K562 (cell line): ENCODE data around the gene NT5C. TPM values are rescaled to one million over a fixed set of nuclear protein-coding genes. Genes with fewer than 3 reads are reported as not detected.
A peak's percentile ranks its signal among the peaks of the same experiment; 100 is the strongest.

Experiments used
- DMBX1 ChIP-seq: fragments of 250-450 bp; sonication (Bioruptor Pico); IDR thresholded peaks from 2 replicates; pipeline ENCODE4 v1.8.0; 2022; ENCODE audit warnings: inconsistent platforms, mild to moderate bottlenecking, moderate library complexity, borderline replicate concordance
- E2F5 ChIP-seq: sonication (generic); formaldehyde crosslinking; IDR thresholded peaks from 2 replicates; pipeline ENCODE4 v1.8.0; 2022; ENCODE audit warnings: mild to moderate bottlenecking, missing genetic modification reagents
- GATAD2A ChIP-seq: fragments of 450-650 bp; IDR thresholded peaks from 2 replicates; pipeline ENCODE4 v1.6.1; 2017
- HDAC1 ChIP-seq, 2 experiments: fragments of 450-650 bp; IDR thresholded peaks; 2 replicates each; pipeline ENCODE4 v1.6.1; 2016 to 2017; ENCODE audit warnings: inconsistent platforms in 1 of 2, mild to moderate bottlenecking in 1 of 2, moderate library complexity in 1 of 2
- MYBL2 ChIP-seq, 2 experiments: fragments of 450-650 bp in 1 of 2; sonication (generic) in 1 of 2; formaldehyde crosslinking in 1 of 2; IDR thresholded peaks; 2 replicates each; pipeline versions ENCODE4 v1.6.1 to v1.8.1; 2017 to 2022; ENCODE audit warnings: borderline replicate concordance in 1 of 2, inconsistent platforms in 1 of 2, low read depth in 1 of 2, mild to moderate bottlenecking in 1 of 2, missing genetic modification reagents in 1 of 2, moderate library complexity in 1 of 2
- NCOR1 ChIP-seq: fragments of 450-650 bp; IDR thresholded peaks from 2 replicates; pipeline ENCODE4 v1.6.1; 2016; ENCODE audit warnings: mild to moderate bottlenecking, moderate library complexity
- NUFIP1 ChIP-seq: fragments of 450-650 bp; IDR thresholded peaks from 2 replicates; pipeline ENCODE4 v1.6.1; 2018; ENCODE audit not compliant: partially characterized antibody
- PHF21A ChIP-seq: fragments of 450-650 bp; IDR thresholded peaks from 2 replicates; pipeline ENCODE4 v1.6.1; 2017; ENCODE audit warnings: low read depth, borderline replicate concordance
- RCOR1 ChIP-seq, 2 experiments: IDR thresholded peaks; 2 replicates each; pipeline ENCODE4 v1.6.1; 2012; ENCODE audit warnings: low read depth in 2 of 2, low read length in 2 of 2, borderline replicate concordance in 1 of 2, improper control_type of control experiment in 1 of 2
- SMARCC2 ChIP-seq: fragments of 450-650 bp; IDR thresholded peaks from 2 replicates; pipeline ENCODE4 v1.6.1; 2017; ENCODE audit warnings: antibody characterized with exemption, moderate library complexity, mild to moderate bottlenecking, low read depth
- SRF ChIP-seq, 2 experiments: fragments of 250-450, 450-650 bp in 1 of 2; sonication (Bioruptor Pico) in 1 of 2; sonication (generic) in 1 of 2; formaldehyde crosslinking; IDR thresholded peaks; 2 replicates each; pipeline versions ENCODE4 v1.5.0 to v1.5.1; 2020 to 2022; ENCODE audit warnings: mild to moderate bottlenecking in 1 of 2, missing genetic modification reagents in 1 of 2
- TBL1XR1 ChIP-seq, 2 experiments: IDR thresholded peaks; 2 replicates each; pipeline ENCODE4 v1.6.1; 2012; ENCODE audit warnings: improper control_type of control experiment in 2 of 2, low read length in 2 of 2, mild to moderate bottlenecking in 1 of 2
- TOE1 ChIP-seq, 2 experiments: fragments of 450-650 bp in 1 of 2; sonication (generic) in 1 of 2; formaldehyde crosslinking in 1 of 2; IDR thresholded peaks; 2 replicates each; pipeline versions ENCODE4 v1.7.1 to v1.8.0; 2016 to 2022; ENCODE audit warnings: borderline replicate concordance in 2 of 2, mild to moderate bottlenecking in 2 of 2, antibody characterized with exemption in 1 of 2, inconsistent platforms in 1 of 2, low read depth in 1 of 2, missing genetic modification reagents in 1 of 2, moderate library complexity in 1 of 2
- WHSC1 ChIP-seq: IDR thresholded peaks from one replicate; pipeline ENCODE4 v1.6.1; 2012; ENCODE audit warnings: low read length, control low read depth, inconsistent platforms
- YBX1 ChIP-seq: fragments of 450-650 bp; IDR thresholded peaks from 2 replicates; pipeline ENCODE4 v1.7.1; 2016; ENCODE audit warnings: mild to moderate bottlenecking
- ZBTB43 ChIP-seq: sonication (generic); formaldehyde crosslinking; IDR thresholded peaks from 2 replicates; pipeline ENCODE4 v1.8.0; 2023; ENCODE audit warnings: mild to moderate bottlenecking, missing genetic modification reagents
- ZNF518B ChIP-seq: fragments of 250-450 bp; sonication (Bioruptor Pico); IDR thresholded peaks from 2 replicates; pipeline ENCODE4 v1.5.0; 2021; ENCODE audit warnings: mild to moderate bottlenecking, moderate library complexity
- ZNF639 ChIP-seq, 2 experiments: fragments of 200-800 bp in 1 of 2; sonication (Bioruptor generic) in 1 of 2; sonication (generic) in 1 of 2; formaldehyde crosslinking in 1 of 2; IDR thresholded peaks in 1 of 2; conservative IDR thresholded peaks in 1 of 2; 2 replicates each; pipeline versions ENCODE4 v1.5.0 to v1.6.1; 2016 to 2020; ENCODE audit warnings: missing compliant biosample characterization in 1 of 2, missing genetic modification characterization in 1 of 2, missing genetic modification reagents in 1 of 2
- ZNF785 ChIP-seq: fragments of 250-450 bp; sonication (Bioruptor Pico); IDR thresholded peaks from 2 replicates; pipeline ENCODE4 v1.4.0; 2020; ENCODE audit warnings: mild to moderate bottlenecking
- polyA plus RNA-seq, 8 experiments: library from polyadenylated mRNA; depleted of rRNA in 4 of 8; stranded (reverse) in 5 of 8; unstranded in 3 of 8; fragments of >200 nt; fragmentation: Nextera tagmentation in 2 of 8; fragmentation: Illumina TruSeq in 1 of 8; extraction: Ambion mirVana in 2 of 8; extraction: Trizol in 1 of 8; gene quantifications; 2 replicates each; pipeline versions ENCODE4 v1.2.1 to v1.2.3, GENCODE V29; 2011 to 2014; ENCODE audit warnings: inconsistent platforms in 1 of 8, missing spikeins in 1 of 8
- total RNA-seq, 7 experiments: library from RNA; depleted of rRNA in 6 of 7; stranded (reverse); fragments of >200 nt in 6 of 7; fragmentation: Illumina TruSeq in 2 of 7; extraction: Trizol in 2 of 7; gene quantifications; 2 replicates each; pipeline versions ENCODE4 v1.2.1 to v1.2.3, GENCODE V29; 2011 to 2021; ENCODE audit warnings: low replicate concordance in 1 of 7

NT5C gene
- total and polyA plus RNA-seq, 9 of the 15 experiments (the other 6 are each of a cell fraction or from before 2014, with no cell fraction given) = 2.9 to 205 (median 45.0) TPM

- TF ChIP-seq ZNF639 (CRISPR knock-in tag; conservative IDR thresholded peaks at IDR 0.05 in 1 of 2, IDR thresholded peaks at IDR 0.05 in 1 of 2) (no peak), RCOR1 (IDR thresholded peaks at IDR 0.05; ENCODE audit: borderline replicate concordance in 1 of 2, low read depth in 2 of 2, low read length in 2 of 2) (peak in 1 of 2 experiments; percentile 77; a peak in 2 of 4 replicates), DMBX1 (CRISPR knock-in tag) (peak; percentile 58; the same call in 1 of the 2 replicates), E2F5 (CRISPR knock-in tag) (no peak), TBL1XR1 (IDR thresholded peaks at IDR 0.05; ENCODE audit: low read length in 2 of 2) (peak in 1 of 2 experiments; percentile 87; a peak in 2 of 4 replicates), NUFIP1 (peak; percentile 35), MYBL2 (IDR thresholded peaks at IDR 0.05; ENCODE audit: low read depth) (no peak), MYBL2 (CRISPR knock-in tag; IDR thresholded peaks at IDR 0.05; ENCODE audit: borderline replicate concordance) (no peak), HDAC1 (IDR thresholded peaks at IDR 0.05) (0 out of 4 replicates have a peak, but pooled peaks of 1 of the 2 experiments have one; percentile 64), YBX1 (no peak), TOE1 (IDR thresholded peaks at IDR 0.05; ENCODE audit: borderline replicate concordance) (0 out of 2 replicates have a peak, but pooled peaks have one; percentile 27), TOE1 (CRISPR knock-in tag; IDR thresholded peaks at IDR 0.05; ENCODE audit: borderline replicate concordance, low read depth) (no peak), SRF (CRISPR knock-in tag; IDR thresholded peaks at IDR 0.05) (0 out of 4 replicates have a peak, but pooled peaks of 1 of the 2 experiments have one; percentile 32), PHF21A (0 out of 2 replicates have a peak, but pooled peaks have one; percentile 53), ZBTB43 (CRISPR knock-in tag) (no peak), GATAD2A (peak; percentile 92; the same call in 1 of the 2 replicates), ZNF785 (CRISPR knock-in tag) (no peak), SMARCC2 (peak; percentile 27; the same call in 1 of the 2 replicates), NCOR1 (peak; percentile 78), WHSC1 (no peak), ZNF518B (no peak)
Observed at GRCh38 chr17:75096082-75096625, 35.4 kb downstream of the NT5C start (continued).
